HG03039 (cell line): ENCODE data around the gene NQO2.
A peak's percentile ranks its signal among the peaks of the same experiment; 100 is the strongest.
"Not testable (repeated sequence)": the region's sequence is repeated elsewhere in the genome, so short reads cannot be mapped to it uniquely, and the experiment has no call there.

Source experiments
- ATAC-seq: cut with Tn5 transposase; IDR thresholded peaks from one replicate; pipeline ENCODE4 v1.9.1; 2021; ENCODE audit warnings: mild to moderate bottlenecking, moderate library complexity; ENCODE audit not compliant: unreplicated experiment

The NQO2 gene

DNA sequence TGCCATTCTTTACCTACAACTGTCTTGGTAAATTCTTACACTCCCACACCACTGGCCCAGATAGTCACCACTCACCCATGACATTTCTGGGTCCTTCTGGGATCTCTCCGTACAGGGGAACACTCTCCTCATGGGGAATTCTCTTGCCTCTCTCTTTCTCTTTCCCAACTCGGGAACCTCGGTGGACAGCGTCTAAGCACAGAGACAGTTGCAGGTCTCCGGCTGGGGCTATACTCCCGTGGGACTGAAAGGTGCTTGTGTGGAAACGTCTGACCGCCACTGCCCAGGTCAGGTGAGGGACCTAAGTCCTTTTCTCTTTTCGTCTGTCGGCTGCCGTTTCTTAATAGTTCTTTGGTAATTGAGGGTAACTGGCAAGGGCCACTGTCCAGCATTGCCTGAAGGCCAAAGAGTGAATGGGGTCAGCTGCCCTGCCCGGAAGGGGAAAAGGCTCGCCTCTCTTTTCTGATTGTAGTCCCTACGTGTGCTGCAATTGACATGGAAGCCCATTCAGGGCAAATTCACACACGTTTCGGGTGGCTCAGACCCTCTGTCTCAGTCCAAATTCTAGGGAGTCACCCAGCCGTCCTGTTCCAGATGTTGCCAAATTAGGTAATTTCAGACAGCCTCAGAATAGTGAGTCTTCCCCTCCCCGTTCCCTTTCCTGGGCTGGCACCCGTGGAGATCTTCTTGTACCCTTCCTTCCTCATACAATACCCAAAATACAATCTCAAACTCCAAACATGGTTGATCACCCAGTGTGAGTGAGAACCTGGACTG is 37.4 kb downstream of the NQO2 start:
- no peak for ATAC-seq

- ATAC-seq = no peak
Measured at GRCh38 chr6:3037638-3038365, 38.1 kb downstream of the NQO2 start.

- no peak for ATAC-seq
Measured at GRCh38 chr6:3039384-3039783, 39.7 kb downstream of the NQO2 start.

DNA sequence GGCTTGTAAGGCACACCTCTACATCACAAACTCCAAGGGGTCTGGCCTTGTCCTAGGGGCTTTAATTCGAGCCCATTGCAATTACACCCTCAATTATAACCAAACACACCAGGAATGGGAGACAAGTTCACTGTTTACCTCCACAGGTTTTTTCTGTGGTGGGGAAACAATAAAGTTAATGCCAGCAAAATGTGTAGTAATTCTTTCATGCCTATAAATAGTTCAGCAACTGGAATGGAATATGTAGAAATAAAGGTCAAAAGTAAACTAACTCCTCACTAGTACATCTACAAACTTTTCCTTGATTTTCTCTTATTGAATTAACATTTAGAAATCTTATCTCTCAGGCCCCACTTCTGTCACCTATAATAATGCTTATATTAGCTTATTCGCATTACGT is 41.5 kb downstream of the NQO2 start:
- ATAC-seq = no peak

GRCh38 chr6:3041606-3042005 is 41.9 kb downstream of the NQO2 start:
- no peak for ATAC-seq

GRCh38 chr6:3045369-3045768 is 45.7 kb downstream of the NQO2 start:
- ATAC-seq = no peak

- ATAC-seq = no peak
Measured at GRCh38 chr6:3045777-3046176, 46.1 kb downstream of the NQO2 start.

DNA sequence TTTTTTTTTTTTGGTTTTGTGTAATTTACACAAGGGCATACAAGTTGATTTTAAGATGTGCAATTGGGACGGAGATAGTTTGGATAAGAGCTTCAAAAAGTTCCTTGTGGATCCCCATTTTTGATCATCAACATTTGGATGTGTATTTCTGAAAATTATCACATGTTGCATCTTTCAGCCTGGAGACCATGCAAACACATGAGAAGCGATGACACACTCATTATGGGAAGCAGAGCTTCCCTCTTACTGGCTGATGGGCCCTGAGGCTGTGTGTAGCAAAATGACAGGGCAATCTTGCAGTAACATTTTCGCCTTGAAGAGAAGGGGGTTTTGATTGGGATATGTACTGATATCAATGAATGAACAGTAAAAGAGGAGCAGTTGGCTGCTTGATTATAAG is 46.6 kb downstream of the NQO2 start:
- no peak for ATAC-seq

- ATAC-seq = not testable (repeated sequence)
Measured at GRCh38 chr6:3048009-3048408, 48.3 kb downstream of the NQO2 start.

- no peak for ATAC-seq
Measured at GRCh38 chr6:3052481-3053230, 53.0 kb downstream of the NQO2 start.

DNA sequence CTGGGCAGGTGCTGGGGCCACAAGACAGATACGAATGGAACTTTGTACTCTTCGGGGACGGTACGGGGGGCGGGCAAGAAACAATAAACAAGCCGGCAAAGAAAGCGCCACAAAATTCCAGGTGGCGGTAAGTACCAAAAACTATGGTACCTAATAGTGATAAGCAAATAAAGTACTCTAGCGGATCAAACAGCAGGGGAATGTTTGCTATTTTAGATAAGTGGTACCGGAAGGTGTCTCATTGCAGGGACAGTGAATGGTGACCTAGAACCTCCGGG is 53.5 kb downstream of the NQO2 start:
- no peak for ATAC-seq

- ATAC-seq = not testable (repeated sequence)
Measured at GRCh38 chr6:3054229-3055157, 54.8 kb downstream of the NQO2 start.

DNA sequence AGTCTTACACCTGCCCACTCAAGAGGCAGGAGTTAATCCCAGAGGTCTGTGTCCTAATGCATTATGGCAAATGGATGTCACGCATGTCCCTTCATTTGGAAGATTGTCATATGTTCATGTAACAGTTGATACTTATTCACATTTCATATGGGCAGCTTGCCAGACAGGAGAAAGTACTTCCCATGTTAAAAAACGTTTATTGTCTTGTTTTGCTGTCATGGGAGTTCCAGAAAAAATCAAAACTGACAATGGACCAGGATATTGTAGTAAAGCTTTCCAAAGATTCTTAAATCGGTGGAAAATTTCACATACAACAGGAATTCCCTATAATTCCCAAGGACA is 55.4 kb downstream of the NQO2 start:
- not testable (repeated sequence) for ATAC-seq

GRCh38 chr6:3057063-3057770 is 57.5 kb downstream of the NQO2 start:
- no peak for ATAC-seq

DNA sequence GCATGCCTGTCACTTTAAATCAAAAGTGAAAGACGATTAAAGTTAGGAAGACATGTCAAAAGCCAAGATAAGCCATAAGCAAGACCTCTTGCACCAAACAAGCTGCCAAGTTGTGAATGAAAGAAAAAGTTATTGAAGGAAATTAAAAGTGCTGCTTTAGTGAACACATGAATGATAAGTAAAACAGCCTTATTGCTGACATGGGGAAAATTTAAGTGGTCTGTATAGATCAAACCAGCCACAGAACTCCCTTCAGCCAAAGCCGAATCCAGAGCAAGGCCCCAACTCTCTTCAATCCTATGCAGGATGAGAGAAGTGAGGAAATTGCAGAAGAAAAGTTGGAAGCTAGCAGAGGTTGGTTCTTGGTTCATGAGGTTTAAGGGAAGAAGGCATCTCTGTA is 59.3 kb downstream of the NQO2 start:
- ATAC-seq = no peak

- ATAC-seq = not testable (repeated sequence)
Measured at GRCh38 chr6:3060092-3060491, 60.4 kb downstream of the NQO2 start.

- no peak for ATAC-seq
Measured at GRCh38 chr6:3061501-3061941, 61.8 kb downstream of the NQO2 start.

- not testable (repeated sequence) for ATAC-seq
Measured at GRCh38 chr6:3063340-3063732, 63.6 kb downstream of the NQO2 start.

DNA sequence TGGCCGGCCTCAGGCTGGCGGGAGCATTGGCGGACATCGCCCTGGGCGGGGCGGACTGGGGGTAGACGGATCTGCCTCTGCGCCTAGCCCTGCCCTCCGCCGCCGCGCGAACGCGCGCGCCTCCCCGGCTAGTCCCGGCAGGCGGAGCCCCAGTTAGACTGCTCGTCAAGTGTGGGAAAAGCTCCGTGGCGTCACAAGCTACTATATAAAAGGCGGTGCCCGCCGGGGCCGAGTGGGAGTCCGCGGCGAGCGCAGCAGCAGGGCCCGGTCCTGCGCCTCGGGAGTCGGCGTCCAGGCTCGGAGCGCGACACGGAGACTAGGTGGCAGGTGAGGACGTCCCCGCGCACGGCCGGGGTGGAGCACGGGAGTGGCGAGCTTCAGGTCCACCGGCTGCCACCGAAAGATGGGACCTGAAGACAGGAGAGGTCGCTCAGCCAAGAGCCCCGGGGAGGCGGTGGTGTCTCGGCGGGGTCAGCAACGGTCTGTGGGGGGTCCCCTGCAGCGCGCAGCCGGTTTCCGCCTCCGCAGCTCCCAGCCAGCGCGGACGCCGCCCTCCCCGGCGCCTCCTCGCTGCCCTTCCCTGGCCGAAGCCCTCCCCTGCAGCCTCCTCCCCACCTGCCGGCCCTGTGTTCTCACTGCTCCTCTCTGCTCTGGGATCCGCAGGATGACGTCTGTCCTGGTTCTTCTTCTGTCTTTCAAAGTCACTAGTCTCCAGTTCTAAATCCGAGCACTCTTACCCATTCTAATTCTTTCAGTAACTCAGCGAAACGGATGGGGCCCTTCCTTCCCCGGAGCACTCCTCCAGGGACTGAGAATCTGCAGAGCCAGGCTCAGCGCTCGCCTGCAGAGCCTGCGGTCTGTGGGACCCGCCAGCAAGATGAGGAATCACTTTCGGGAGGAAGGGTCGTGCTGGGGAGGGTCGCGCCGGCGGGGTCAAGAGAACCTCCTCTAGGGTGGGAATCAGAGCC is 64.3 kb downstream of the NQO2 start:
- ATAC-seq = peak; percentile 49
